WERI-Rb-1 (cell line): ENCODE measurements around the gene NFYC.

ENCODE experiments used
- DNase-seq: peaks from one replicate; pipeline ENCODE4 v3.0.0-alpha.2; 2020
- H3K27ac ChIP-seq: fragments of 250-450 bp; sonication (Bioruptor Pico); 2 replicates; pipeline ENCODE4 v1.5.1; 2020; ENCODE audit warnings: mild to moderate bottlenecking, moderate library complexity
- H3K27me3 ChIP-seq: fragments of 250-450 bp; sonication (Bioruptor Pico); 2 replicates; pipeline ENCODE4 v1.5.1; 2021; ENCODE audit warnings: mild to moderate bottlenecking, low read depth, moderate library complexity; ENCODE audit not compliant: insufficient read depth, severe bottlenecking
- H3K36me3 ChIP-seq: fragments of 250-450 bp; sonication (Bioruptor Pico); 2 replicates; pipeline ENCODE4 v1.5.1; 2020; ENCODE audit warnings: mild to moderate bottlenecking, moderate library complexity
- H3K4me3 ChIP-seq: 2 replicates; pipeline ENCODE4 v1.5.1; 2011; ENCODE audit warnings: low read depth, mild to moderate bottlenecking, control low read depth, low read length
- H3K9me3 ChIP-seq: fragments of 250-450 bp; sonication (Bioruptor Pico); 2 replicates; pipeline ENCODE4 v1.5.1; 2021; ENCODE audit warnings: mild to moderate bottlenecking, moderate library complexity; ENCODE audit not compliant: severe bottlenecking
- CTCF ChIP-seq: IDR thresholded peaks from 2 replicates; pipeline ENCODE4 v1.5.1; 2011; ENCODE audit warnings: low read depth, mild to moderate bottlenecking, control low read depth, inconsistent platforms, low read length

The NFYC gene

DNA sequence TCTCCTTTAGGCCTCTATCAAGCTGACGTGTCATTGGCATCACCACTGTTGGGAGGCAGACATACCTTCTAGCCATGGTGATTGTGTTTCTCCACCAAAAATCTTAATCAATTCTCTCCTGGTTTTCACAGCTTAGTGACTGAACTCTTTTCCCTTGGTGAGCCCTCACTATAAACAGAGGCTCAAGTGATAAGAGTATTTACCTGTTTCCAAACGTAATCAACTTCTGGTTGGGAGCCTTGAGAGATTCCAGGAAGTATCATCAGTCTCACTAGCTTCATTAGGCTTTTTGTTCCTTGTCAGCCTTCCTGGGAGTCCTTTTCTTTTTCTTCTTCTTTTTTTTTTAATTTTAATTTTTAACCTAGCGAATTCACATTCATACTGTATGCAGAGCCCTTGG lies 58.3 kb downstream of the NFYC start:
- peaks cover 17% of the 10 kb centered on the region for H3K36me3 ChIP-seq
- no peak overlapping the region for H3K27ac ChIP-seq
- no peak for DNase-seq

DNA sequence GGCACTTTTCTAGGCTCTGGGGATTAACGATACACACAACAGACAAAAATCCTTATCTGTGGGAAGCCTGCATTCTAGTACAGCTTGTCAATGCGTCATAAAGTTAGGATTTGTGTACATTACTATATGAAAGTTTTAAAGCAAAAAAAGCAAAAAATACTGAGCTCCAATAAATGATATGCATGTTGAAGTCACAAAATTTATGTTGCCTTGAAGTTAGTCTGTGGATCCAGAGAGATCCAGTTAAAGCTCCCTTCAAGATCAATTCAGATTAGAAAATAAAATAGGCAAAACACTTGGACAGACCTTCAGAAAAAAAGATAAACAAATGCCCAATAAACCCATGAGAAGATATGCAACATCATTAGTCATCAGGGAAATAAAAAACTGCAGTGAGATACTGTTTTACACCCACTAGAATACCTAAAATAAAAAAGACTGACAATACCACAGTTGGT lies 59.0 kb downstream of the NFYC start:
- Histone ChIP-seq H3K27ac (no peak overlapping the region), H3K27me3 (no peaks in the 10 kb centered on the region), H3K36me3 (peaks cover 21% of the 10 kb centered on the region), H3K9me3 (no peaks in the 10 kb centered on the region), H3K4me3 (no peak overlapping the region)
- no peak for TF ChIP-seq CTCF
- DNase-seq: no peak

More for the DNA sequence above, 58.3 kb downstream of the NFYC start:
- Histone ChIP-seq H3K4me3 (no peak overlapping the region), H3K27me3 (no peaks in the 10 kb centered on the region), H3K9me3 (no peaks in the 10 kb centered on the region)
- no peak for TF ChIP-seq CTCF

DNA sequence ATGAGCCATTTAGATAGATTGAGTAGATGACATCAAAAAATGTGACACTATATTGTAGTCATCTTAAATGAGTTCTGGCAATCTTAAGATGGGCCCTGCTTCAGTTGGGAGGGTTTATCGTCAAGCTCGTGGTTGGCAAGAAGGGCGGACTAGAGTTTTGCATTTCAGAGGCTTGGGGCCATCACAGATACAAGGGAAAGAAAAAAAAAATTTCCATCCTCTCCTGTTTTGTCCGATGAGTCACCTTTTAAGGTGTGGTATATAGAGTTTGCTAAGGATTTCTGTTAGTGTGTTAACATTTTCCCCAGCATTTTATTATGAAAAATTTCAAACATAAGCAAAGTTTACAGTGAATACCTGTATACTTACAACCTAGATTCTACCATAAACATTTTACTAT lies 60.3 kb downstream of the NFYC start:
- TF ChIP-seq CTCF: no peak
- no peaks in the 10 kb centered on the region for H3K27me3 ChIP-seq
- H3K27ac ChIP-seq: no peak overlapping the region
- H3K4me3 ChIP-seq: no peak overlapping the region
- DNase-seq: no peak
- peaks cover 28% of the 10 kb centered on the region for H3K36me3 ChIP-seq
- H3K9me3 ChIP-seq: no peaks in the 10 kb centered on the region

- DNase-seq: no peak
- peaks cover 43% of the 10 kb centered on the region for H3K36me3 ChIP-seq
- H3K4me3 ChIP-seq: no peak overlapping the region
- H3K27ac ChIP-seq: no peak overlapping the region
- no peaks in the 10 kb centered on the region for H3K27me3 ChIP-seq
- no peaks in the 10 kb centered on the region for H3K9me3 ChIP-seq
- TF ChIP-seq CTCF: no peak
Measured at GRCh38 chr1:40753142-40753882, 61.8 kb downstream of the NFYC start.

GRCh38 chr1:40754201-40754600 lies 62.7 kb downstream of the NFYC start:
- Histone ChIP-seq H3K36me3 (peaks cover 44% of the 10 kb centered on the region), H3K9me3 (no peaks in the 10 kb centered on the region), H3K4me3 (no peak overlapping the region), H3K27ac (no peak overlapping the region), H3K27me3 (no peaks in the 10 kb centered on the region)
- DNase-seq: no peak
- no peak for TF ChIP-seq CTCF

DNA sequence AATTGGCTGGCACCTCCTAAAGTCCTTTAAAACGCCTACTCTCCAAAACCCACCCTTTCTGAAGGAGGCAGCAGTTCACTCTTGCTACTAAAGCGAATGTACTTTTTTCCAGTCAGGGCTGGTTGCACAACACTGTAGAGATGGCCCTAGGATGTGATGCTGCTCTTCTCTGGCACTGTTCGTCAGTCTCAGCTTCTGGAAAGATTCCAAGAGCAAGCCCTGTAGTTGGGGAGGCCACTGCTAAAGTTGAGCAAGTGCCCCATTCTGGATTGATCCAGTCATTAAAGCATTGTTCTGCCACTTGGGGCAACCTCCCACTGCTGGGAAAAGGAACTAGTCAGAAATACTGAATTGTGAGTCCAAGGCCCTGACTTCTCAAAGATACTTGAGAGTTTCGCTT lies 63.6 kb downstream of the NFYC start:
- no peak for DNase-seq
- H3K27ac ChIP-seq: no peak overlapping the region
- H3K36me3 ChIP-seq: peaks cover 42% of the 10 kb centered on the region
- no peak overlapping the region for H3K4me3 ChIP-seq
- H3K9me3 ChIP-seq: no peaks in the 10 kb centered on the region
- TF ChIP-seq CTCF: no peak
- no peaks in the 10 kb centered on the region for H3K27me3 ChIP-seq
